Astrocyte (in vitro differentiated cells and primary cell): Measurements from ENCODE around the gene IDI1.

Experiments
- CTCF ChIP-seq: IDR thresholded peaks from 2 replicates; pipeline ENCODE4 v1.5.1; 2011; ENCODE audit warnings: low read depth, mild to moderate bottlenecking, inconsistent platforms, low read length, moderate library complexity; ENCODE audit not compliant: insufficient read depth
- EZH2 ChIP-seq: IDR thresholded peaks from 2 replicates; pipeline ENCODE4 v1.6.1; 2012; ENCODE audit warnings: mild to moderate bottlenecking, low read length, inconsistent platforms; ENCODE audit not compliant: insufficient read depth

GRCh38 chr10:1036341-1036791, 12.6 kb downstream of the IDI1 start:
- TF ChIP-seq EZH2 (no peak), CTCF (no peak)
